ENCODE measurements around the gene FOXC1.

FOXC1 gene

DNA sequence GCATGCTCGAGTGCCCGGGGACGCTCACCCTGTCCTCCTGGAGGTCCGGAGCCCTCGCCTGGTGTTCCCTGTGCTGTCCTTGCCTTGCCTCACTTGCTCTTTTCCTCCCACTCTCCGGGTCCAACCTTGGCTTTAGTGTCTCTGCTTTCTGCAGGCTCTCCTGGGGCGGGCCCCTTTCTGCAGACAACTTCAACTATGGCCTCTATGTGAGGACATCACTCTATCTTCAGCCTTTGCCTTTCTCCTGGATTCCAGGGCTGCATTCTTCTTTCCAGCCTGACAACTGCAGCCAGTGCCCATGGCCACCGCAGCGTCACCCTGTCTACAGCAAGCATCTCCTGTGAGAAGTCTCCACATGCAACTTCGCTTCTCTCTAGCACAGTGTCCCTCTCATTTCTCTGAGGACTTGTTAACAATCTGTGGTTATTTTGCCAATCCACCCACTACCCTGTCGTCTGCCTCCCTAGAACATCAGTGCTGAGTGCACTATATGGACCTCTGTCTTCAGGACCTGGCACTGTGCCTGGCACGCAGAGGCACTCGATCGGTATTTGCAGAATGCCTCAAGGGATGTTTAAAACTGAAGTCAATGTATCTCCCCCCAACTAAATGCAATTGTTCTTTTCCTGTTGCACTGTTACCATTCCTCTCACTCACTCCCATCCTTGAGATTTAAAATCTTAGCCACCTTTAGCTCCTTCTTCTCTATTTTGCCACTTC lies 35.9 kb downstream of the FOXC1 start:
- DNase-seq: peak; percentile 14

DNA sequence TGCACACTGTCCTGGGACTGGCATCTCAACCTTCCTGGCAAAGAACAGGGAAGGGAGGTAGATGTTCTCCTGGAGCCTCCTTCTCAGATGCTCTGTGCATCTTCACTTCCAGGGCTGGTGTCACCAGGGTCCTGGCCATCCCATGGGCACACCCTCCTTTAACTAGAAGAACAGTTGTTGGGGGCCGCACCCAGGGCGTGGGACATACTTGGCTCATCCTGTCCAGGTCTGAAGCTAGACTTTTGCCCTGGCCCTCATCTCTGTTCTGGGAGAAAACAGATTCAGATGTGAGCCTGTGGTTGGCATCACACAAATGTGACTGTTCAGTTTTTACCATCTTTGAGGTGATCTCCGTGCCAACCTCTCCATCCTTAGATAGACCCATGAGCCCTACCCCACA lies 41.6 kb downstream of the FOXC1 start:
- DNase-seq: no peak

DNA sequence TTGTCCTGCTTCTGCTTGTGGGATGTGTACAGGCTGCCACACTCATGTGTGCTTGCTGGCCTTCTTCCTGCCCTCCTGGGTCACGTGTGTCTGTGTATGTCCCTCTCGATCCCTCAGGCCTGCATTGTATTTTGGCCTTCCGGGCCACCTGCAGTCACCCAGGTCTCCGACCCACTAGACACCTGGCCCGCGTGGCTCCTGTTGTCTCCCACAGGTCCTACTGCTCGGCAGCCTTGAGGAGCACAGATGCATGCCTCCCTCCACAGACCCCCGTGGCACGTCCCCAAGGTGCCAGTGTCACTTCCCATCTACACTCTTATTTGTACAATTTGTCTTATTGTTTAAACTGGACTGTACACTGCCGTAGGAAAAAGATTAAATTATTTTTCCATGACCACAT lies 43.1 kb downstream of the FOXC1 start:
- DNase-seq: no peak

GRCh38 chr6:1654054-1654453 lies 44.3 kb downstream of the FOXC1 start:
- DNase-seq: no peak

DNA sequence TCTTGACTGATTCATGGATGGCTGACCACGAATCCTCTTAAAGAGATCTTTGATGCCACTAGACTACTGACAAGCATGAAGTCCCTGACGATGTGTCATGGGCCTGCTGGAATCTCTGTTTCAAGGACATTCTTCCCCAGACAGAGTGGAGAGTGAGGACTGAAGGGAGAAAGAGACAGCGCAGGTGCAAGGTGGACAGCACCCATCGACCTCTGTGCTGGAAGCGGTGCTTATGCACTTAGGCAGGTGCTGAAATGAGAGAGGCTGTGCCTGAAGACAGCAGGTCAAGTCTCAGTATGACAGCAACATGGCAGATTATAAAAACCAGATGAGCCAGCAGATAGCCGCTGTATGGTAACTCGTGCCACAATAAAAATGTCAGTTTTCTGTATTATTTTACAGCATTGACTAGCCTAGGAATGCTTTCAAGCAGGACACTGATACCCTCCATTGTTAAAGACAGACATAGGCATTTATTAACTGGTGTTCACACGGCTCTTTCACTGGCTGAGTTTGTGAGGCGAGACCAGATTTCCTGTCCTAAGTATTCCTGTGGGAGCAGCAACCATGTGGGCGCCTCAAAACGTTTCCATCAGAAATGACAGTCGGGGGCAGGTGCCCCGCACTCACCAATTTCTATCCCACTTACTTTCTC lies 47.5 kb downstream of the FOXC1 start:
- no peak for DNase-seq

DNA sequence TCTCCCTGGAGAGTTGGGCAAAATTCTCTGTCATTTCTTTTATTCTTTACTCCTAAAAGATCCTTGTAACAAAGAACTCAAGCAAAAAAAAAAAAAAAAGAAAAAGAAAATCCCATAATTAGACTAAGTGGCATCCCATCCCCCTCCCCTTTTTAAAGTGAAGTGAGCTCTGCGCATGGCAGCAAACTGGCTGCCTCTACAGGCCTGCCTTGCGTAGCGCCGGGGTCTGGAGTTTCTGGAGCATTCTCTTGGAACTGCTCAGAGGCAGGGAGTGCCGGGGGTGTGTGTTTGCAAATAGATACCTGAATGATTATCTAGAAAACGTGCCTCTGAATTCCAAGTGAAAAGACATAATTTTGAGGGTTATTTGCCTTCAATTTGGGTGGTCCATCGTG lies 48.1 kb downstream of the FOXC1 start:
- DNase-seq: no peak

GRCh38 chr6:1658212-1659005 lies 48.7 kb downstream of the FOXC1 start:
- DNase-seq: no peak

GRCh38 chr6:1659816-1660215 lies 50.1 kb downstream of the FOXC1 start:
- DNase-seq: no peak

DNA sequence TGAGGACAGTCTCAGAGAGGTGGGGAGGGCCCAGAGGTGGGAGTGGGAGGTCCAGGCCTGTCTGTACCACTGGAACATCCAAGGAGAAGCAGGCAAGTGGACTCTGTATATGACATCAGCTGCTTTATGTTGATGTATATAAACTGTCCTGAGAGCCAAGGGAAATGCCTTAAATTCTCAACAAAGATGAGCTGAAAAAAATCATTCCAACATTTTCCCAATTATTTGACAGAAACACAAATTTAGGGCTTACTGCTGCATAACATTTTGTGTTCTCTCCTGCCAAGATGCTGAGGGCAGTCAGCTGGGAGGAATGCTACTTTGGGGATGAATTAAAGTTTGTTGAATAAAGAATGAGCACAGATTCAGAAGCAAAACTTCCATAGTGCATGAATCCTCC lies 52.8 kb downstream of the FOXC1 start:
- no peak for DNase-seq
